Nucleus accumbens (tissue), 56 donors: ENCODE results near the gene CSN3.
"Not testable (repeated sequence)": the region's sequence is repeated elsewhere in the genome, so short reads cannot be mapped to it uniquely, and the experiment has no call there.

Experiments used
- DNase-seq, 56 donors: peaks; one replicate each; lab custom pipeline; 2025; lab: John Stamatoyannopoulos, UW

CSN3 gene, protein sequence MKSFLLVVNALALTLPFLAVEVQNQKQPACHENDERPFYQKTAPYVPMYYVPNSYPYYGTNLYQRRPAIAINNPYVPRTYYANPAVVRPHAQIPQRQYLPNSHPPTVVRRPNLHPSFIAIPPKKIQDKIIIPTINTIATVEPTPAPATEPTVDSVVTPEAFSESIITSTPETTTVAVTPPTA

DNA sequence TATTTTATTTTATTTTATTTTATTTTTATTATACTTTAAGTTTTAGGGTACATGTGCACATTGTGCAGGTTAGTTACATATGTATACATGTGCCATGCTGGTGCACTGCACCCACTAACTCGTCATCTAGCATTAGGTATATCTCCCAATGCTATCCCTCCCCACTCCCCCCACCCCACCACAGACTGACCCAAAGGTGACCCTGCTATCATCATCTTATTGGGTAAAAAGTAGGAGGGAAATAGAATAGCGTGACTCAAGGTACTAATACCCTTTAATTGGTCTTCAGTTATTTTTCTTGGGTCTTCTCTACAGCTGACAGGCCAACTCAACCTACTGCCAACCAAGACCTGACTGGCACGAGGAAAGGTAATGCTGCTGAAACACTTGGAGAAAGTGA lies at the start of gene CSN3:
CSN3 (plus strand) TSS at position 301 of the 400 bp plus-strand sequence. CDS start 2,223 bp downstream, outside the sequence.
- DNase-seq: not testable (repeated sequence)

DNA sequence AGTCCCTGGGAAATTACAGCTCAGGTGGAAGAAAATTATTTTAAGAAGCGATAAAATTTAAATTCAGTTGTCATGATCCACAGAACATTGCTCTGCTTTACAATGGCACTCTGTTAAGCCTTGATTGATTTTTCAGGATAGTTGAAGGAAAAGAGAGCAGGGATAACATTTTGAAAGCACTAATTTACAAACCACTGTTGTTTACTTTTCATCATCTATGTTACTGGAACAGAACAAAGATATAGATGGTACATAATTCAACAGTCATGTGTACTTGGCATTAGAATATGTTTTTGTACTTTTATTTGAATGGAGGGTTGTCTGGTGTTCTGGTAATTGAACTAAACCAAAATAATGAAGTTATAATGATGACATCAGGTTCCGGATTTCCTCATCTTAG lies 49.5 kb upstream of the CSN3 start:
- DNase-seq: no peak

DNA sequence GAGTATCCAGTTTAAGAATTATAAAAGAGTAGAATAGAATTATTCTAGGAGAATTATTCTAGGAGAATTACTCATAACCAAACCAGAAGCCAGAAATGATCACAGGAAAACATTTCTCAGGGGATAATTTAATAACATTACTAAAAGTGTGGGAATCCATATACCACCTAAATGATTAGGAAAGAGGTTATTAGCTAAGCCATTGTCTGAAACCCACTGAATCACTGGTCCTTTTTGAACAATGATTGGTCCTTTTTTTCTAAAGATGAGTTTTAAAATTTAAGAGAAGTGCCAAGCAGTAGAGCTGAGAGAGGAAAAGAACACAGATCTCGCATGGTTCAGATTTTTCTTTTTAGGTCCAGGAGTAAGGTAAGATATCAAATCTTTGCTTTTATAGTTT lies 47.0 kb upstream of the CSN3 start, which contains the start of gene ODAM:
ODAM (plus strand) TSS at position 301 of the 400 bp plus-strand sequence. CDS start 819 bp downstream, outside the sequence.
- DNase-seq: no peak

DNA sequence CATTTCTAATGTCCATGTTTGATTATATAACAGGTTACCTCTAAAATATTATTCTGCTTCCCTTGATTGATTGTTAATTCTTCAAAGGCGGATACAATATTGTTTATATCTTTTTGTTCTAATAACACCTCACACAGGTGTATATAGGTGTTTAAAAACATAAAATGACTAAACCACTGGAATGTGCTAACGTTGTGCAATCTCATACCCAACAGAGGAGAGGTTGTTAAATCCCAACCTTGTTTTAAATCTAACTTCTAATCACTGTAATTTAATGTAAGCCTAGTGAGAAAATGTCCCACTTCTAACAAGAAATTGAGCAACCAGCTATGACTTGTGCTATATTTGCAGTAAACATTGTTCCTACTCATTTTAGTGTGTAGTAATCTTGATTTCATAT lies 45.5 kb upstream of the CSN3 start:
- no peak for DNase-seq

DNA sequence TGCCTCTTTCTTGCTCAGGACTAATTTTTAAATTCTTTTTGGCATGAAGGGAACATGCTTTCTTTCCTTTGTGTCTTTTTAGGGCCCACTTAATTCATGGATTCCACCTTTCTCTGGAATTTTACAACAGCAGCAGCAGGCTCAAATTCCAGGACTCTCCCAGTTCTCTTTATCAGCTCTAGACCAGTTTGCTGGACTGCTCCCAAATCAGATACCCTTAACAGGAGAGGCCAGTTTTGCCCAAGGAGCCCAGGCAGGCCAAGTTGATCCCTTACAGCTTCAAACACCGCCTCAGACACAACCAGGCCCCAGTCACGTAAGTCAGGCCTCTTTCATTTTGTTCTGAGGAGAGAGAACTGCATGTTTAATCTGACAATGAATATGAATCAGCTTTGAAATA lies 44.6 kb upstream of the CSN3 start:
- DNase-seq: no peak

DNA sequence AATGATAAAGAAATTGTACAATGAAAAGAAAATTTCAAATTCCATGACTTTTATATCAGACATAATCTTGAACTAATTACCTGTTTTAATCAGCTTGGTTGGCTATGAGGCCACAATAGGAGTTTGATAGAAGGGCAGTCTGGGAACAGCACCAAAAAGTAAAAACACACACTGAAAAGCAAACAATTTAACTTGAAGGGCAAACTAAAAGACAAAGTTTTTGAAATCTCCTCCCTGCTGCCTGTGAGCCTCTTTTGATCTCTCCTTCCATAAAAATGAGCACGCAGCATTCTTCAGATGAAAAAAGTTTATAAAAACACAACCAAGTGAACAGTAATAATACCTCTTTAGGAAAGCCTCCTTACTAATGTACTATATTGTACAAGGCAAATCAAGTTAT lies 38.8 kb upstream of the CSN3 start:
- DNase-seq: no peak

DNA sequence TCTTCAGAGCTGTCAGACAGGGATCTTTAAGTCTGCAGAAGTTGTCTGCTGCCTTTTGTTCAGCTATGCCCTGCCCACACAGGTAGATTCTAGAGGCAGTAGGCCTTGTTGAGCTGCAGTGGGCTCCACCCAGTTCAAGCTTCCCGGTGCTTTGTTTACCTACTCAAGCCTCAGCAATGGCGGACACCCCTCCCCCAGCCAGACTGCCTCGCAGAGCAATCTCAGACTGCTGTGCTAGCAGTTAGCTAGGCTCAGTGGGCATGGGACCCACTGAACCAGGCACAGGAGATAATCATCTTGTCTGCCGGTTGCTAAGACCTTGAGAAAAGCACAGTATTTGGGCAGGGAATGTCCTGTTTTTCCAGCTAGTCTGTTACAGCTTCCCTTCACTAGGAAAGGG lies 29.6 kb upstream of the CSN3 start:
- DNase-seq: not testable (repeated sequence)

DNA sequence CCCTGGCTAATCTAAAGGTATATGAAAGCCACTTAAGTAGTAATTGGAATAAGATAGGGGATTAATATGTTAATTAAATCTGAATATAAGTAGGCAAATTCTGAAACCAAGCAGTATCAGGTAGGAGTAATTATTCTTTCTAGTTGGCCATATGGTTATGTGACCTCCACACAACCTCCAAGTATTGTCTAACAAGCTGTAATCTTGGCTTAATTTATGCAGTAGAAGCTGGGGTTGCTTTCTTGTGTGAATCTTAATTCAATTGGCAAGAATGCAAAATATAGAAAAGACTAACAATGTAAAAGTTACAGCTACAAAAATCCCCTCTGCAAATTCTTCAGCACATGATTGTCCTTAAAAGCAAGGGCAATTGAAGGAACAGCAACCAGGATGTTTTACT lies 26.3 kb upstream of the CSN3 start:
- not testable (repeated sequence) for DNase-seq

DNA sequence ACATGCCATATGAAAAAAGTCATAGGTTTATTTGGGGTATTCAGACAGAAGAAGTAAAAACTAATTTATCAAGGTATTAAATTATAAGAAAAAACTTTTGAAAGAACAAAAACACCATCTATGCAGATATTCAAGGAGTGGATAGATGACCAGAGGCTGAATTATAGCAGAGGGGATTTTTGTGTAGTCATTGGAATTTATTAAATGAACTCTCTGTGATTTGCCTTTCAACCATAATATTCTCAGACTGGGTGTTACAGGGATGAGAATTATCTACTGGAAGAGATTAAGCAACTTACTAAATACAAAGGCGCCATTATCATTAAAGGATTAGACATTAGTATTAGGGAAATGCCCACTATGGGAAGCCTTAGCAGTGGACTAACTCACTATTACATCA lies 25.8 kb upstream of the CSN3 start:
- DNase-seq: not testable (repeated sequence)

DNA sequence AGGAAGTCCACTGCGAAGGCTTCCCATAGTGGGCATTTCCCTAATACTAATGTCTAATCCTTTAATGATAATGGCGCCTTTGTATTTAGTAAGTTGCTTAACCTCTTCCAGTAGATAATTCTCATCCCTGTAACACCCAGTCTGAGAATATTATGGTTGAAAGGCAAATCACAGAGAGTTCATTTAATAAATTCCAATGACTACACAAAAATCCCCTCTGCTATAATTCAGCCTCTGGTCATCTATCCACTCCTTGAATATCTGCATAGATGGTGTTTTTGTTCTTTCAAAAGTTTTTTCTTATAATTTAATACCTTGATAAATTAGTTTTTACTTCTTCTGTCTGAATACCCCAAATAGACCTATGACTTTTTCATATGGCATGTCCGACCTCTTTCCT lies 21.0 kb upstream of the CSN3 start:
- not testable (repeated sequence) for DNase-seq

DNA sequence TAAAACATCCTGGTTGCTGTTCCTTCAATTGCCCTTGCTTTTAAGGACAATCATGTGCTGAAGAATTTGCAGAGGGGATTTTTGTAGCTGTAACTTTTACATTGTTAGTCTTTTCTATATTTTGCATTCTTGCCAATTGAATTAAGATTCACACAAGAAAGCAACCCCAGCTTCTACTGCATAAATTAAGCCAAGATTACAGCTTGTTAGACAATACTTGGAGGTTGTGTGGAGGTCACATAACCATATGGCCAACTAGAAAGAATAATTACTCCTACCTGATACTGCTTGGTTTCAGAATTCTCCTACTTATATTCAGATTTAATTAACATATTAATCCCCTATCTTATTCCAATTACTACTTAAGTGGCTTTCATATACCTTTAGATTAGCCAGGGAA lies 20.6 kb upstream of the CSN3 start:
- not testable (repeated sequence) for DNase-seq

DNA sequence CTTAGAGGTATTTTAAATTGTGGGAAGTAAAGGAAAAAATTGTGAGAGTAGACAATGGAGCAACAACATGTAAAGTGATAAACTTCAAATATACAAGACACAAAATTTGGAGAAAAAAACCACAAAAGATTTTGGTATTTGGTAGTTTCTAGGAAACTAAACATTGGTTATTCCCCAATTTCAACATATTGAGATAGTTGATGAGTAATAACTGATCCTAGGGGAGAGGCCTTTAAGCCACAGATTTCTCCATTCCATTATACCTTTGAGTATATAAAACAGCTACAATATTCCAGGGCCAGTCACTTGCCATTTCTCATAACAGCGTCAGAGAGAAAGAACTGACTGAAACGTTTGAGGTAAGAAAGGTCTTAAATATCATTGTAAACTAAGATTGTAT lies 16.6 kb upstream of the CSN3 start, which contains the start of gene FDCSP:
FDCSP (plus strand) TSS at position 301 of the 400 bp plus-strand sequence. CDS start 5,071 bp downstream, outside the sequence.
- DNase-seq: no peak

DNA sequence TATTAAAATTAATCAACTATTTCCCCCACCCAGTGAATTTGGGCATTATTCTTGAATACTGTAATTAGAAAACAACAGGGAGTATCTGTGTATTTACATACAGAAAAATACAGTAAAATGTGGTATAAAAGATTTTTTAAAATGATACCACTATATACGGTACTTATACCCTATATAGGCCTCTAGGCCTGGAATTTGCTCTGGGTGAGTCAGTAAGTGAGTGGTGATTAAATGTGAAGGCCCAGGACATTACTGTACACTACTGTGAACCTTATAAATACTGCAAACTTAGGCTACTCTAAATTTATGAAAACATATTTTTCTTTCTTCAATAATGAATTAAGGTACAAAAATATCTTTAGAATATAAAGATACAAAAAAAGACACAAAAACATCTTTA lies 6.3 kb upstream of the CSN3 start:
- no peak for DNase-seq

DNA sequence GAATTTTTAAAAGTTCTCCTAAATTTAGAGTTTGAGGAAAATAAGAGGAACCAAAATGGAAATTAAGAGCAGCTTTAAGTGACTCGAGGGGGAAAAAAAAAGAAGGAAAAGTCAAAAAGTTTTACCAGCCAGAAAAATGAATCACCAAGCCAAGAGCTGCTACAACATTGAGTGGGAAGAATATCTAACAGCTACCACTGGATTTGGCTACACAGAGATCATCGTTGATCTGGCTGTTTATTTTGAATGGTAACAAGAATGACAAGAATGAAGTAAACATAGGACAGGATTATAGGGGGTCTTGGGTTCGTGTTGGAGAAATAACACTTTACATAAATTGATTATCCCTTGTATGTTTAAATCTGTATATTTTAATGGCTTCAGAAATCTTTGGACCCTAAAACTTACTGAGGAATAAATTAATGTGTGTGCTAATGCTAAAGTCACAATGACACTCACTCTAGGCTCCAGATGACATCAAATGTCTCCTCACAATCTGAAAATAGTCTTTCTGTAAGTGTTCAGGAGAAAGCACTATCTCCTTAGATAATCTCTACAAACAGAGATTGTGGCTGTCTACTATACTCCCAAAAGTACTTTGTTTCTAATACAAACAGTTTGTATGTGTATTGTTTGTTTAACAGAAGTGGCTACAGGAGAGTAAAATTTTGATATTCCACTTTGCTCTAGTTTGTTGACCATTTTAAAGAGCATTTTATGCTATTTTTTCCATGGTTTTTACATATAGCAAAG lies 3.1 kb upstream of the CSN3 start:
- no peak for DNase-seq

DNA sequence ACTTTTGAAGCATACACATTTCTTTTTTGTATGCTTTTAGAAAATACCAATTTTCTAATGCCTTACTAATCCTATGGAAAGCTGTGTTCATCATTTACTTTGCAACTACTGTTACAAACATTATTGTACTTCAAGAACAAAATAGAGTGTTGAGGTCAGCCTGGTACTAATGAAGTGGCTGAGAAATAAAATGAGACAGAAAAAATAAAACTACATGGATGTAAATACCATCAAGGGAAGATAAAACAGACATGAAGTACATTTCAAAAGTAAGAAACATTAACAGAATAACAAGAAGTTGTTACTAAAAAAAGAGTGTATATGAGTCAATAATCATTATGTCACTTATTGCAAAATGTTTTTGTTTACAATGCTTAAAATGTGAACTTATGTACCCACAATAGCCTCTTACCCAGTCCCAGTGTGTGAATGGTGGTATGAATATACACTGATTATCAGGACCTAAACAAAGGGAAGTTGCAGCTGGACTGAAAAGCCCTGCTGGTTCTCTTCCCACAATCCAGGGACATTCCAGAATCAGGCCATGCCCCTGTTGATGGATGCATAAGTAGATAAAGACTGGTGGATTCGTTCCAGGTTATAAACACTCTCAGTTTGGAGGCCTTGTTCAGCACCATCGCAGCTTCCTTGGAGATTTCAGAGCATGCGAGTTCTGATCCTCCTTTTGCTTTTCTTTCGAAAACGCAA lies 2.4 kb upstream of the CSN3 start:
- no peak for DNase-seq

DNA sequence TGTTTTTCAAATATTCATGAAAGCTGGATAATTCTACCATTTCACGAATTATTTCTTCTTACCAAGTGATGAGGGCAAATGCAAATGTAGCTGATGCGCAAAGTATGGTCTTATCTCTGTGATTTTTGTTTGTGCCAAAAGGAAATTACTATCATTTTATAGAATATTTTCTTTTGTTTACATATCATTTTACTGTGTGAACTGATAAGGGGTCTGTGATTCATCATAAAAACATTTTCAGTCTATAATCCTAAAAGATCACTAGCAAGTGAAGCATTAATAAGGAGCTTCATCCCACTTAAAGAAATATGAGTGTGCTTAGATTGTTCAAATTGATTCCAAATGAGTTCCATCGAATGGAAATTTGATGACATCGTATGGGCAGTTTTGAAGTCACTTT lies 694 bp downstream of the CSN3 start:
- no peak for DNase-seq

DNA sequence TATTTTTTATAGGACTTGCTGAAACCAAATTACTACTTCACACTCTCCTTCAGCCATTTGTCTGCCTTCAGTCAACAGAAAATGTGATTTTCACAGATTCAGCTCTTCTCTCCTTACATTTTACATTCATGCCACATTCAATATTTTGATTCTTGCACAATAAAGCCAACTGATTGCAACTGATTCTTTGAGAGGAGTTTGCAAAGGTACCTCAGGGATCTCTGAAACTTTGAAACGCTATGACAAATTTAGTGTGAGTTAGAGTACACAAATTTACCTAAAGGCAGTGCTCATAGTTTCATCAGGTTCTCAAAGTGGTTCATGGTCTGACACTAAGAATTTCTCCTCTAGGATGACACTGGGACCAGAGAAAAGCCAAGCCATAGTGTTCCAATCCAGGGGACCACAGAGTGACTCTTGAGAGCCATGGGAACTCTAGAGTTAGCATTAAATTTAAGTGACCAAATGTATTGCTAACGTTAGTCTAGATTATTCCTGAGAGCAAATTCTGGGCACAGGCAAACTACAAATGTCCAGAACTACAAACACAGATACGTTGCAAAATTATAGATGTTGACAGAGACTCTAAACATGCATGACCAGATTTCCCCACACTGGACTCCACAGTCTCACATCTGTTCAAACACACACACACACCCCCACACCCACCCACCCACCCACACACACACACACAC lies 9.0 kb downstream of the CSN3 start:
- DNase-seq: no peak

DNA sequence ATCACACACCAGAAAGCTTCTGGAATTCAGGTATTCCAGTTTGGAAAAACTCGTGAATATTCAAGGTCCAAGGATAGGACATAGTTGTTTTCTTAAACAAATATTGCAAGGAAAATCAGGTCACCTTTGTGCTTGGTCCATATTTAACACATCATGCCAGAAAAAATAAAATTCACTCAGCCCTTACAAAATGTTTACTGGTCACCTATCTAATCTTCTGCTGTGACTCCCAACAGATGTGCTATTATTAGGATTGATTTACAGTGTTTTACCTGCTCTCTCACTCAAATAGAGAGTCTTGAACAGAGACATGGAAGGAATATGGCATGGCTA lies 9.5 kb downstream of the CSN3 start:
- DNase-seq: no peak

DNA sequence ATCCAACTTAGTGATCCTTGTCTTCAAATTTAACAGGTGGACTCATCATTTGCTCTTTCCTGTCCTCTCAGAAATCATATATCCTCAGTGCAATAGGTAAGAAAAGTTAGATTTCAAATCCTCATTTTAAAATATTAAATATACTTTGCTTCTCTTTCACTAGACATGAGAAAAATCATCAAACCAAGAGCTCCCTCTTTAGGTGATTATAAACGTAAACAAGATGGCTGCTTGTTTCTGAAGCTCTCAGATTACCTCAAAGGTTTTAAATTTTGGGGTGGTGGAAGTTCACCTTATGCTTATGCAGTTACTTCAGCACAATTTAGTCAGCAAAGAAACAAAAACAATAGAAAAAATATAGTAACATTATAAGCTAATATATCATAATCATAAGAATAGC lies 27.3 kb downstream of the CSN3 start:
- DNase-seq: no peak

DNA sequence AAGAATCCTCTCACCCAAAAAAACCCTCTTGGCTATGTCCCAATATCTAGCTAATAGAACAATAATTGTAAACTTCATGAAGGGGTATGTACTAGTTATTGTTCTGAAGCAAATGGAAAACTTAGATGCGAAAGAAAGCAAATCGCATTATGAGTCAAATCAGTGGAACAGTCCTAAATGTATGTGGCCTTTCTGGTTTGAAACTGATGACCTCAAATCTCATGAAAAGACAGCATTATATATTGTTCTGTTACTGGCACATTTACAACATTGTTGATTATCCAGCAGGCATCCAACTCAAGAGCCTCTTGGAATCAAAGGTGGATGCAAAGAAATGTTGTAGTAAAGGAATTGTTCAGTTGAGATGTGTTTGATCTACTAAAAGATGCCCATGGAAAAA lies 34.7 kb downstream of the CSN3 start:
- no peak for DNase-seq

DNA sequence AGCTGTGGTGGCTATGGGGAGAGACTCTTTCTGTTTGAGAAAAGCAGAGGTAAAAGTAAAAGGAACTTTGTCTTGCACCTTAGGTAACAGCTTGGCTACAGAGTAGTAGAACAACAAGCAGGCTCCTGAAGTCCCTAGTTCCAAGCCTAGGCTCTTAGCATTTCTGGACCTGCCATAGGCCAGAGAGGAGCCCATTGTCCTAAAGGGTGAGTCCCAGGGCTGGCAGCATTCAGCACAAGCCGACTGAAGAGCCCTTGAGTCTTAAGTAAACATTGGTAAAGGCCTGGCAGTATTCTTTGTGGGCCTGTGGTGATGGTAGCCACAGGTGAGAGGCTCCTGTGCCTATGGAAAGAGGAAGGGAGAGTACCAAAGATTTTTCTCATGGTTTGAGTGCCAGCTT lies 38.2 kb downstream of the CSN3 start:
- no peak for DNase-seq
